ENCODE results near the gene HCN2. TPM values are rescaled to one million over a fixed set of nuclear protein-coding genes. Genes with fewer than 3 reads are reported as not detected.

Gene HCN2
- total RNA-seq, 1 experiment from 2014 or later = 9.2 TPM

DNA sequence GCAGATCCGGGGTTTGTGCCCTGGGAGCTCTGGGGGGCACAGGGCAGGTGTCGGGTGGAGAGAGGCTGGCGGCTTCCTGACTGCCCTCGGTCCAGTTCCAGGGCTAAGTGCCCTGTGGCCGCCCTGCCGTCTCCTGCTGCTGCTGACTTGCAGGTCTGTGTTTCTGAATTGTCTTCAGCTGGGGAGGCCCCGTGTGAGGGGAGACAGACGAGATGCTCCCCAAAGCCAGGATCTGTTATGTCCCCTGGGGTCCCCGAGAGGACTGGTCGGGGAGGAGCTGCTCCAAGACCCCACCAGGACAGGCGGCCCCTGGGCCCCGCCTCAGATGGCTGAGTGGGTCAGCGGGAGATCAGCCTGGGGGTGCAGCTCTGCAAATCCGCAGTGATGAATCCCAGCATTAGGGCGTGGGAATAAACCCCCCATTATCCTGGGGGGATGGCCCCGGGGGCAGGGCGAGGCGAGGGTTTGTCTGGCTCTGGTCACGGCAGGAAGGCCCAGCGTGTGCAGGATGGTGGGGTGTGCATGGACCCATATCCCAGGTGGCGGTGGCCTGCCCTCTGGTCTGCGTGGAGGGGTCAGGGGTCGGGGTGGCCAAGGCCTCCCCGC, 4.7 kb downstream of the HCN2 start (continued):
- TF ChIP-seq TP53 (CRISPR knock-in tag; IDR thresholded peaks at IDR 0.05) (no peak), ZNF416 (CRISPR knock-in tag; IDR thresholded peaks at IDR 0.05) (no peak), STAT6 (CRISPR knock-in tag; conservative IDR thresholded peaks at IDR 0.05; ENCODE audit: low read depth) (no peak), SMAD3 (CRISPR knock-in tag; IDR thresholded peaks at IDR 0.05; ENCODE audit: borderline replicate concordance) (no peak), ZNF423 (CRISPR knock-in tag; IDR thresholded peaks at IDR 0.05) (no peak), RELA (CRISPR knock-in tag; IDR thresholded peaks at IDR 0.05; ENCODE audit: borderline replicate concordance) (no peak)

GRCh38 chr19:595326-596262, 5.9 kb downstream of the HCN2 start:
- TF ChIP-seq STAT6 (CRISPR knock-in tag; conservative IDR thresholded peaks at IDR 0.05; ENCODE audit: low read depth) = no peak
- H3K27ac Mint-ChIP-seq = no peak overlapping the region
- H3K27me3 Mint-ChIP-seq (ENCODE audit: low read depth) = peaks cover 26% of the 10 kb centered on the region
- no peaks in the 10 kb centered on the region; the same call in 1 of the 2 replicates for H3K36me3 Mint-ChIP-seq
- H3K4me3 Mint-ChIP-seq = no peak overlapping the region
- ATAC-seq (no peak), DNase-seq (ENCODE audit: low spot score) (no peak)
- CTCF ChIA-PET = interaction anchor here (0.5 kb wide), 1 partner anchor 89 kb away, joined by 6 read pairs; no protein-coding TSS in a partner anchor
- H3K9me3 Mint-ChIP-seq = peaks cover under 1% of the 10 kb centered on the region; the same call in 1 of the 2 replicates
- no peaks in the 10 kb centered on the region for H3K4me1 Mint-ChIP-seq
- POLR2A ChIA-PET = no interaction called here

GRCh38 chr19:596263-596655, 6.6 kb downstream of the HCN2 start:
- Mint-ChIP-seq H3K27ac (no peak overlapping the region), H3K9me3 (peaks cover 6% of the 10 kb centered on the region), H3K4me3 (no peak overlapping the region), H3K27me3 (ENCODE audit: low read depth) (peaks cover 24% of the 10 kb centered on the region), H3K36me3 (peaks cover 2% of the 10 kb centered on the region; the same call in 1 of the 2 replicates), H3K4me1 (no peaks in the 10 kb centered on the region)
- DNase-seq (ENCODE audit: low spot score) (no peak), ATAC-seq (no peak)
- CTCF ChIA-PET = no interaction called here
- POLR2A ChIA-PET = no interaction called here
- no peak for TF ChIP-seq ZNF423 (CRISPR knock-in tag; IDR thresholded peaks at IDR 0.05)
- TF ChIP-seq RELA (CRISPR knock-in tag; IDR thresholded peaks at IDR 0.05; ENCODE audit: borderline replicate concordance) = no peak
- no peak for TF ChIP-seq TCF7 (CRISPR knock-in tag; IDR thresholded peaks at IDR 0.05; ENCODE audit: low read depth)
- no peak for TF ChIP-seq AR (CRISPR knock-in tag; IDR thresholded peaks at IDR 0.05)
- TF ChIP-seq FOXP1 (CRISPR knock-in tag; IDR thresholded peaks at IDR 0.05; ENCODE audit: borderline replicate concordance) = no peak
- TF ChIP-seq, protein P1, sequence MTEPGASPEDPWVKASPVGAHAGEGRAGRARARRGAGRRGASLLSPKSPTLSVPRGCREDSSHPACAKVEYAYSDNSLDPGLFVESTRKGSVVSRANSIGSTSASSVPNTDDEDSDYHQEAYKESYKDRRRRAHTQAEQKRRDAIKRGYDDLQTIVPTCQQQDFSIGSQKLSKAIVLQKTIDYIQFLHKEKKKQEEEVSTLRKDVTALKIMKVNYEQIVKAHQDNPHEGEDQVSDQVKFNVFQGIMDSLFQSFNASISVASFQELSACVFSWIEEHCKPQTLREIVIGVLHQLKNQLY (CRISPR knock-in tag; IDR thresholded peaks at IDR 0.05) = no peak
- no peak for TF ChIP-seq TEAD4 (CRISPR knock-in tag; IDR thresholded peaks at IDR 0.05)
- TF ChIP-seq, protein P2, sequence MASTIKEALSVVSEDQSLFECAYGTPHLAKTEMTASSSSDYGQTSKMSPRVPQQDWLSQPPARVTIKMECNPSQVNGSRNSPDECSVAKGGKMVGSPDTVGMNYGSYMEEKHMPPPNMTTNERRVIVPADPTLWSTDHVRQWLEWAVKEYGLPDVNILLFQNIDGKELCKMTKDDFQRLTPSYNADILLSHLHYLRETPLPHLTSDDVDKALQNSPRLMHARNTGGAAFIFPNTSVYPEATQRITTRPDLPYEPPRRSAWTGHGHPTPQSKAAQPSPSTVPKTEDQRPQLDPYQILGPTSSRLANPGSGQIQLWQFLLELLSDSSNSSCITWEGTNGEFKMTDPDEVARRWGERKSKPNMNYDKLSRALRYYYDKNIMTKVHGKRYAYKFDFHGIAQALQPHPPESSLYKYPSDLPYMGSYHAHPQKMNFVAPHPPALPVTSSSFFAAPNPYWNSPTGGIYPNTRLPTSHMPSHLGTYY (CRISPR knock-in tag; IDR thresholded peaks at IDR 0.05) = no peak
- TF ChIP-seq, protein P3, sequence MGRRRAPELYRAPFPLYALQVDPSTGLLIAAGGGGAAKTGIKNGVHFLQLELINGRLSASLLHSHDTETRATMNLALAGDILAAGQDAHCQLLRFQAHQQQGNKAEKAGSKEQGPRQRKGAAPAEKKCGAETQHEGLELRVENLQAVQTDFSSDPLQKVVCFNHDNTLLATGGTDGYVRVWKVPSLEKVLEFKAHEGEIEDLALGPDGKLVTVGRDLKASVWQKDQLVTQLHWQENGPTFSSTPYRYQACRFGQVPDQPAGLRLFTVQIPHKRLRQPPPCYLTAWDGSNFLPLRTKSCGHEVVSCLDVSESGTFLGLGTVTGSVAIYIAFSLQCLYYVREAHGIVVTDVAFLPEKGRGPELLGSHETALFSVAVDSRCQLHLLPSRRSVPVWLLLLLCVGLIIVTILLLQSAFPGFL (CRISPR knock-in tag; IDR thresholded peaks at IDR 0.05; ENCODE audit: borderline replicate concordance) = no peak
- TF ChIP-seq TP53 (CRISPR knock-in tag; IDR thresholded peaks at IDR 0.05) = no peak
- TF ChIP-seq MXD4 (CRISPR knock-in tag; IDR thresholded peaks at IDR 0.05; ENCODE audit: borderline replicate concordance) = no peak
- TF ChIP-seq, protein P4, sequence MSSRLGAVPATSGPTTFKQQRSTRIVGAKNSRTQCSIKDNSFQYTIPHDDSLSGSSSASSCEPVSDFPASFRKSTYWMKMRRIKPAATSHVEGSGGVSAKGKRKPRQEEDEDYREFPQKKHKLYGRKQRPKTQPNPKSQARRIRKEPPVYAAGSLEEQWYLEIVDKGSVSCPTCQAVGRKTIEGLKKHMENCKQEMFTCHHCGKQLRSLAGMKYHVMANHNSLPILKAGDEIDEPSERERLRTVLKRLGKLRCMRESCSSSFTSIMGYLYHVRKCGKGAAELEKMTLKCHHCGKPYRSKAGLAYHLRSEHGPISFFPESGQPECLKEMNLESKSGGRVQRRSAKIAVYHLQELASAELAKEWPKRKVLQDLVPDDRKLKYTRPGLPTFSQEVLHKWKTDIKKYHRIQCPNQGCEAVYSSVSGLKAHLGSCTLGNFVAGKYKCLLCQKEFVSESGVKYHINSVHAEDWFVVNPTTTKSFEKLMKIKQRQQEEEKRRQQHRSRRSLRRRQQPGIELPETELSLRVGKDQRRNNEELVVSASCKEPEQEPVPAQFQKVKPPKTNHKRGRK (CRISPR knock-in tag; IDR thresholded peaks at IDR 0.05; ENCODE audit: borderline replicate concordance) = no peak
- no peak for TF ChIP-seq NR3C1 (CRISPR knock-in tag; conservative IDR thresholded peaks at IDR 0.05; ENCODE audit: low read depth)

Measured in WTC11 (cell line).